CD4-positive, alpha-beta memory T cell (primary cell): ENCODE data around the gene ALDH3B2. TPM values are rescaled to one million over a fixed set of nuclear protein-coding genes. Genes with fewer than 3 reads are reported as not detected.
"Not testable (repeated sequence)": the region's sequence is repeated elsewhere in the genome, so short reads cannot be mapped to it uniquely, and the experiment has no call there.

Experiments
- CTCF ChIA-PET: fragments of 350-600 bp; sonication (Branson Sonifier 250); formaldehyde crosslinking; loops from one replicate; lab custom pipeline; 2021; ENCODE audit warnings: inconsistent platforms; ENCODE audit not compliant: partially characterized antibody; lab: Charles Lee
- POLR2A ChIA-PET: fragments of 350-600 bp; sonication (Branson Sonifier 250); formaldehyde crosslinking; loops from one replicate; lab custom pipeline; 2021; ENCODE audit not compliant: partially characterized antibody; lab: Charles Lee
- DNase-seq, 5 donors: peaks; one replicate each; pipeline versions ENCODE4 v3.0.0 to v3.0.0-alpha.2; 2020 to 2022; ENCODE audit warnings: mixed read lengths in 1 of 5
- H3K27ac ChIP-seq: one replicate; pipeline ENCODE4 v1.7.0; 2013; ENCODE audit warnings: low read depth, low read length
- H3K27me3 ChIP-seq: 2 replicates; pipeline ENCODE4 v1.7.0; 2013; ENCODE audit warnings: mild to moderate bottlenecking, low read length, moderate library complexity; ENCODE audit not compliant: insufficient read depth
- H3K36me3 ChIP-seq: 2 replicates; pipeline ENCODE4 v1.7.0; 2013; ENCODE audit warnings: mild to moderate bottlenecking, low read length, moderate library complexity; ENCODE audit not compliant: insufficient read depth
- H3K4me1 ChIP-seq: 2 replicates; pipeline ENCODE4 v1.7.0; 2013; ENCODE audit warnings: mild to moderate bottlenecking, low read length, moderate library complexity; ENCODE audit not compliant: insufficient read depth
- H3K4me3 ChIP-seq, 2 donors: one replicate each; pipeline ENCODE4 v1.7.0; 2013; ENCODE audit warnings: low read length in 2 of 2, mild to moderate bottlenecking in 1 of 2
- H3K9me3 ChIP-seq, 2 donors: one replicate each; pipeline ENCODE4 v1.7.0; 2013; ENCODE audit warnings: low read length in 2 of 2, control low read depth in 1 of 2; ENCODE audit not compliant: control insufficient read depth in 1 of 2
- H3K27ac Mint-ChIP-seq, 7 donors: one replicate each; pipeline ENCODE4 v1.8.0; 2020 to 2021; ENCODE audit warnings: mixed read lengths in 7 of 7, mild to moderate bottlenecking in 6 of 7, inconsistent platforms in 3 of 7, moderate library complexity in 3 of 7
- H3K27me3 Mint-ChIP-seq, 2 donors: one replicate each; pipeline ENCODE4 v1.8.0; 2020 to 2021; ENCODE audit warnings: mixed read lengths in 2 of 2
- H3K36me3 Mint-ChIP-seq, 2 donors: one replicate each; pipeline ENCODE4 v1.8.0; 2020 to 2021; ENCODE audit warnings: mixed read lengths in 2 of 2, inconsistent platforms in 1 of 2, mild to moderate bottlenecking in 1 of 2
- H3K4me1 Mint-ChIP-seq, 4 donors: one replicate each; pipeline ENCODE4 v1.8.0; 2020 to 2021; ENCODE audit warnings: mixed read lengths in 4 of 4, mild to moderate bottlenecking in 1 of 4
- H3K4me3 Mint-ChIP-seq, 8 donors: one replicate each; pipeline ENCODE4 v1.8.0; 2020 to 2021; ENCODE audit warnings: mixed read lengths in 8 of 8, mild to moderate bottlenecking in 7 of 8, moderate library complexity in 6 of 8, inconsistent platforms in 3 of 8
- H3K9me3 Mint-ChIP-seq, 8 donors: one replicate each; pipeline ENCODE4 v1.8.0; 2020 to 2021; ENCODE audit warnings: mixed read lengths in 8 of 8, mild to moderate bottlenecking in 5 of 8, inconsistent platforms in 3 of 8, moderate library complexity in 1 of 8
- intact Hi-C: fragments of 100-400 bp; cut with micrococcal nuclease; formaldehyde crosslinking; loops from one replicate; pipeline ENCODE4 v1.15.1; 2023
- polyA plus RNA-seq, 2 donors: library from polyadenylated mRNA; unstranded; fragments of 300-500 nt; fragmentation: Illumina TruSeq; gene quantifications; one replicate each; pipeline ENCODE4 v1.2.3, GENCODE V29; 2021
- total RNA-seq, 2 experiments: library from RNA; stranded (reverse); gene quantifications; one replicate each; pipeline ENCODE4 v1.2.3, GENCODE V29; 2021

The ALDH3B2 gene
- total and polyA plus RNA-seq, 4 experiments from 2014 or later = not detected

DNA sequence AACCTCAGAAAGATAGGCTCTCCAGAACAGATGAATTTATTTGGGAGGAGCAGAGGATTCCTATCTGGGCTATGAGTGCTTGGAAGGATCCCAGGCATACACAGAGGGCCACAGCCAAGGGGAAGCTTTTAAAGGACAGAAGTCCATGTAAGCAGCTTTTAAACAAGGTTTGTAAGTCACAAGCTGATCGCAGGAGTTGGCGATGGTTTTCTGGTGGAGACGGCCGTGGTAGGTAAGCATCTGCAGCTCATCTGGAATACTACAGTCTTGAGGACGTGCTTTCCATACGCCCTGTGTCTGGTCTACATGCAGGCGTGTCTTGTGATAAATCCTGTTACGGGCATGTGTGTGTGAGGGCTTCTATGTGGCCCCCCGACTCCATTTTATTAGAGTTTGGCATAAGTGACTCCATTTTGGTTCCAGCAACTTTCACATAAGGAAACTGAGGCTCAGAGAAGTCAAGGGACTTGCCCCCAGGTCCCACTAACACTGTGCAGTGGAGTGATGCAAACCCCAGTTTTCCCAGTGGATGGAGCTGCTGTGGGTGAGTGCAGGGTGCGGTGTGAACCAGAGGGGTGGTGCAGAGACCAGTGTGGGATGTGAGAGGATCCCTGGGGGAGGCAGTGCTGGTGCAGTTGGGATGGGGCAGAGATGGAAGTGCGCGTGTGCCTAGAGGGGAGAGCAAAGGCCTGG lies 12.1 kb downstream of the ALDH3B2 start:
- no peaks in the 10 kb centered on the region for H3K9me3 ChIP-seq
- ChIA-PET POLR2A (no interaction called here), CTCF (interaction anchor here (0.9 to 1.8 kb wide), 3 partner anchors 9 to 36 kb away, joined by 3 to 7 read pairs (median 4); partner anchors contain the start of gene NUDT8)
- Mint-ChIP-seq H3K9me3 (no peaks in the 10 kb centered on the region), H3K4me1 (peaks cover 0 to 3% (median 2%) of the 10 kb centered on the region in 4 donors), H3K27me3 (peaks cover 0 to 2% of the 10 kb centered on the region in 2 donors), H3K27ac (no peak overlapping the region), H3K36me3 (no peaks in the 10 kb centered on the region), H3K4me3 (no peak overlapping the region)
- DNase-seq = no peak
- H3K4me3 ChIP-seq = no peak overlapping the region
- H3K27ac ChIP-seq = no peak overlapping the region
- no peaks in the 10 kb centered on the region for H3K36me3 ChIP-seq
- no peaks in the 10 kb centered on the region for H3K27me3 ChIP-seq
- intact Hi-C loops = no loop called here
- H3K4me1 ChIP-seq = no peaks in the 10 kb centered on the region

DNA sequence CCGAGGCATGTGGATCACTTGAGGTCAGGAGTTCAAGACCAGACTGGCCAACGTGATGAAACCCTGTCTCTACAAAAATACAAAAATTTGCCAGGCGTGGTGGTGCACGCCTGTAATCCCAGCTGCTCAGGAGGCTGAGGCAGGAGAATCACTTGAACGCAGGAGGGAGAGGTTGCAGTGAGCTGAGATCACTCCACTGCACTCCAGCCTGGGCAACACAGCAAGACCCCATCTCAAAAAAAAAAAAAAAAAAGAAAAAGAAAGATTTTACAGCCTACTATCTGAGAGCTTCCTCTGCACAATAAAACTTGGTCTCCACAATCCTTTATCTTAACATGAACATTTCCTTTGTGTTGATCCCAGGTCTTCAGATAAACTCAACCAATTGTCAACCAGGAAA lies 13.7 kb downstream of the ALDH3B2 start:
- H3K9me3 Mint-ChIP-seq, H3K27ac Mint-ChIP-seq, H3K9me3 ChIP-seq, H3K4me1 ChIP-seq, H3K4me3 ChIP-seq, H3K27ac ChIP-seq, H3K4me1 Mint-ChIP-seq, DNase-seq, H3K27me3 ChIP-seq, H3K4me3 Mint-ChIP-seq, H3K36me3 ChIP-seq, H3K36me3 Mint-ChIP-seq, H3K27me3 Mint-ChIP-seq, intact Hi-C loops: not testable (repeated sequence)
- ChIA-PET CTCF (interaction anchor here (0.7 to 1.8 kb wide), 4 partner anchors 10 to 47 kb away, joined by 3 to 7 read pairs (median 3); partner anchors contain the start of genes ACY3 and NUDT8), POLR2A (interaction anchor here (5.5 kb wide), 1 partner anchor 31 kb away, joined by 33 read pairs; the partner anchor contains the start of gene NUDT8)

DNA sequence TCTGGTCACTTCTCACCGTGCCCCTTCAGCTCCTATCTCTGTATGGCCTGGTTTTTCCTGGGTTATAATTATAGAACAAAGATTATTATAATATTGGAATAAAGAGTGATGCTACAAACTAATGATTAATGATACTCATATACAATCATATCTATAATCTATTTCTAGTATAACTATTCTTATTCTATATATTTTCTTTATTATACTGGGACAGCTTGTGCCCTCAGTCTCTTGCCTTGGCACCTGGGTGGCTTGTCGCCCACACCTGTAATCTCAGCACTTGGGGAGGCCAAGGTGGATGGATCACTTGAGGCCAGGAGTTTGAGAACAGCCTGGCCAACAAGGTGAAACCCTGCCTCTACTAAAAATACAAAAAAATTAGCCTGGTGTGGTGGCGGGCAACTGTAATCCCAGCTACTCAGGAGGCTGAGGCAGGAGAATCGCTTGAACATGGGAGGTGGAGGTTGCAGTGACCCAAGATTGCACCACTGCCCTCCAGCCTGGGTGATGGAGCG lies 14.7 kb downstream of the ALDH3B2 start:
- POLR2A ChIA-PET = interaction anchor here (0.7 to 5.5 kb wide), 2 partner anchors 11 to 30 kb away, joined by 3 to 33 read pairs; partner anchors contain the start of gene NUDT8
- H3K4me1 Mint-ChIP-seq, H3K27ac Mint-ChIP-seq, H3K27me3 ChIP-seq, H3K27me3 Mint-ChIP-seq, H3K4me3 ChIP-seq, H3K9me3 Mint-ChIP-seq, H3K36me3 Mint-ChIP-seq, H3K36me3 ChIP-seq, H3K4me1 ChIP-seq, H3K27ac ChIP-seq, H3K9me3 ChIP-seq, DNase-seq: not testable (repeated sequence)
- H3K4me3 Mint-ChIP-seq = peak overlapping the region in 1 of 8 donors; percentile 12
- intact Hi-C loops = loop anchor here (1.0 kb wide), 5 partner anchors 19 to 302 kb away; partner anchors contain the start of gene NUDT8
- CTCF ChIA-PET = interaction anchor here (1.1 to 3.8 kb wide), 11 partner anchors 12 to 87 kb away, joined by 3 to 67 read pairs (median 4); partner anchors contain the start of genes NUDT8 and TBX10

GRCh38 chr11:67657300-67657699 lies 17.1 kb downstream of the ALDH3B2 start:
- Mint-ChIP-seq H3K9me3 (no peaks in the 10 kb centered on the region), H3K27ac (peak overlapping the region in 1 of 7 donors; percentile 22), H3K36me3 (no peaks in the 10 kb centered on the region), H3K4me1 (peaks cover 0 to 10% (median 4%) of the 10 kb centered on the region in 4 donors), H3K27me3 (no peaks in the 10 kb centered on the region), H3K4me3 (peak overlapping the region in 3 of 8 donors; percentile 17 to 54 (median 43))
- DNase-seq = no peak
- POLR2A ChIA-PET = interaction anchor here (0.9 to 5.5 kb wide), 3 partner anchors 9 to 43 kb away, joined by 3 to 33 read pairs (median 3); partner anchors contain the start of gene NUDT8
- Histone ChIP-seq H3K4me1 (peaks cover 6% of the 10 kb centered on the region), H3K27me3 (no peaks in the 10 kb centered on the region), H3K36me3 (no peaks in the 10 kb centered on the region), H3K27ac (no peak overlapping the region), H3K9me3 (no peaks in the 10 kb centered on the region), H3K4me3 (no peak overlapping the region)
- intact Hi-C loops = no loop called here
- CTCF ChIA-PET = interaction anchor here (0.8 to 3.8 kb wide), 7 partner anchors 9 to 85 kb away, joined by 3 to 67 read pairs (median 3); partner anchors contain the start of genes NUDT8 and TBX10

DNA sequence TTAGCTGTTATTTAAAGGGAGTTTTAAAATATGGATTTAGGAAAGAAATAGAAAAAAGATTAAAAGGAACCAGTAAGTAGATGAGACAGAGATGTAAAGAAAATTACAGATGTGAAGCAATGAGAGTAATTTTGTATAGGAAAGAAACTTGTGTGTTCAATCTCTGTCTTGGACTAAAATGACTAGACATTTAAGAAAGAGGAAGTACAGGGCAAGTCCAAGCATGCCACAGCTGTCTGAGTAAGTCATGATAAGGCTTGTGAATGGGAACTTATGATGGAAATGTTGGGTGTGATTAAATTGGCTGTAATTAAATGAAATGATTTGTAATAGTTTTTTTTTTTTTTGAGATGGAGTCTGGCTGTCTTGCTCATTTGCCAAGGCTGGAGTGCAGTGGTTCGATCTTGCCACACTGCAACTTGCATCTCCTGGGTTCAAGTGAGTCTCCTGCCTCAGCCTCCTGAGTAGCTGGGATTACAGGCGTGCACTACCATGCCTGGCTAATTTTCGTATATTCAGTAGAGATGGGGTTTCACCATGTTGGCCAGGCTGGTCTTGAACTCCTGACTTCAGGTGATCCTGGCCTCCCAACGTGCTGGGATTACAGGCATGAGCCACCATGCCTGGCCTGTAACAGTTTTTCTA lies 18.0 kb downstream of the ALDH3B2 start:
- Histone ChIP-seq H3K36me3 (no peaks in the 10 kb centered on the region), H3K4me3 (no peak overlapping the region), H3K27ac (no peak overlapping the region), H3K9me3 (no peaks in the 10 kb centered on the region), H3K27me3 (no peaks in the 10 kb centered on the region), H3K4me1 (peaks cover 6% of the 10 kb centered on the region)
- intact Hi-C loops = no loop called here
- Mint-ChIP-seq H3K4me3 (no peak overlapping the region), H3K9me3 (no peaks in the 10 kb centered on the region), H3K4me1 (peaks cover 0 to 10% (median 4%) of the 10 kb centered on the region in 4 donors), H3K27ac (no peak overlapping the region), H3K27me3 (no peaks in the 10 kb centered on the region), H3K36me3 (no peaks in the 10 kb centered on the region)
- ChIA-PET POLR2A (interaction anchor here (1.4 to 5.5 kb wide), 2 partner anchors 8 to 27 kb away, joined by 3 to 33 read pairs; partner anchors contain the start of gene NUDT8), CTCF (interaction anchor here (0.6 to 3.8 kb wide), 6 partner anchors 8 to 42 kb away, joined by 3 to 67 read pairs (median 11); partner anchors contain the start of genes NUDT8 and TBX10)
- DNase-seq = no peak

DNA sequence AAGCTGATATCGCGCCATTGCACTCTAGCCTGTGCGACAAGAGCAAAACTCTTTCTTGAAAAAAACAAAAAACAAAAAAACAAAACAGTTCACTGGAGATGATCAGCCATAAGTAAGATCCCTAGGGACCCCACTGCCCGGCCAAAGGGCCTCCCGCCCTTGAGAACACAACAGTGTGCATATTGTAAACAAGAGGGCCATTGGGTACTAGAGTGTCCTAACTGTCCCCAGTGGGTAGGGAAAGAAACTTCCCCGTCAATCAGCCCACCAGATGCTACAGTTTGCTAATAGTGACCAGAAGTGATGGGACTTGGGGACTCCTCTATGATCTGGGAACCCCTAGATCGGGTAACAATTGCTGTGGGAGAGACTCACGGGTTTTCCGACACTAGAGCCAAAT lies 20.2 kb downstream of the ALDH3B2 start:
- ChIA-PET POLR2A (no interaction called here), CTCF (no interaction called here)
- Mint-ChIP-seq H3K4me1 (peaks cover 15 to 17% (median 17%) of the 10 kb centered on the region in 4 donors), H3K27me3 (no peaks in the 10 kb centered on the region), H3K36me3 (peaks cover 0 to 4% of the 10 kb centered on the region in 2 donors), H3K9me3 (no peaks in the 10 kb centered on the region), H3K27ac (no peak overlapping the region), H3K4me3 (no peak overlapping the region)
- Histone ChIP-seq H3K9me3 (no peaks in the 10 kb centered on the region), H3K36me3 (no peaks in the 10 kb centered on the region), H3K4me1 (peaks cover 18% of the 10 kb centered on the region), H3K27ac (no peak overlapping the region), H3K27me3 (no peaks in the 10 kb centered on the region), H3K4me3 (no peak overlapping the region)
- no peak for DNase-seq
- intact Hi-C loops = no loop called here
